HG02763 (cell line): Measurements from ENCODE around the gene LENG9.

Experiments
- ATAC-seq: cut with Tn5 transposase; IDR thresholded peaks from one replicate; pipeline ENCODE4 v1.9.1; 2021; ENCODE audit warnings: mild to moderate bottlenecking, moderate library complexity; ENCODE audit not compliant: unreplicated experiment

LENG9 gene

DNA sequence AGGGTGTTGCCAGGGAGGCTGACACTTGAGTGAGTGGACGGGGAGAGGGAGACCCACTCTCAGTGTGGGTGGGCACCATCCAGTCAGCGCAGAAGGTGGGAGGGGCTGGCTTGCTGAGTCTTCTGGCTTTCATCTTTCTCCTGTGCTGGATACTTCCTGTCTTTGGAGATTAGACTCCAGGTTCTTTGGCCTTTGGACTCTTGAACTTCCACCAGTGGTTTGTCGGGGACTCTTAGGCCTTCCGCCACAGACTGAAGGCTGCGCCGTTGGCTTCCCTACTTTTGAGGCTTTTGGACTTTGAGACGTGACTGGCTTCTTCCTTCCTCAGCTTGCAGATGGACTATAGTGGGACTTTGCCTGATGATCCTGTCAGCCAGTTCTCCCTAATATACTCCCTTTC lies 18.8 kb downstream of the LENG9 start:
- no peak for ATAC-seq

DNA sequence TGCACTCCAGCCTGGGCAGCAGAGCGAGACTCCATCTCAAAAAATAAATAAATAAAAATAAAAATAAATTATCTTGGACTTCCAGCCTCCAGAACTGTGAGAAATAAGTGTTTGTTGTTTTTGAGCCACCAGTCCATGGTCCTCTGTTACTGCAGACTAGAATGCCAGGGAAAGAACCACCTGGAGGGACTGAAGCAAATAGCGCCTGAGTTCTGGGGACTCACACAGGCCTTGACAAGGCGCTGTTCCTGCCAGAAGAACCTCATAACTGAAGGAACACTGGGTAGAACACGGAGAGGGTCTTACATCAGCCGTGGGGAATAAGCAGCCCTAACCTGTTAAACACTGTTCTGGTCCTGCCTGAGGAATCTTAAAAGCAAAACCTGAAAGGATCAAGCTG lies 22.9 kb downstream of the LENG9 start:
- no peak for ATAC-seq

DNA sequence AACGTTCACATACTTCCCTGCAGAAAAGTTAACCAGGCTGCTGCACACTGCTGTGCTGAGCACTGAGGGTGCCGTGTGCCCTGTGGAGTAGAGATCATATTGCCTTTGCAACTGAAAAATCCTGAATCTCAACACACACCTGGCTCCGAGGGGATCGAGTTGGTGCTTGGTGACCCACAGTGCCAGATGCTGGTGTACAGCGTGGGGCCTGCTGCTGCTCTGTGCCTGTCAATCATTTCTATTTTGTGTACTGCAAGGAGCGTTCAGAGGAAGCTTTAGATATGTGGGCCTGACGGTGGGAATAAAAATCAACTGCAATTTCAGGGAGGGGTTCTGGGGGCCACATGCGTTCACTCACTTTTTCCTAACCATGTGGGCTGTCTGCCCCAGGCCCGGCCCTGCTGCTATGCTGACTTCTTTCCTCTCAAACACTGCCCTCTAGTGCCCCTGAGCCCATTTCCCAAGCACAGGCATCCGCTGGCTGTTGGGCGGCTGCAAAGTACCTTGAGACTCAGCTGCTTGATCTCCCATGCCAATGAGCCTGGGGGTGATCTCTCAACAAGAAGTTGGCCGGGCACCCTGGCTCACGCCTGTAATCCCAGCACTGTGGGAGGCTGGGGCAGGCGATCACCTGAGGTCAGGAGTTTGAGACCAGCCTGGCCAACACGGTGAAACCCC lies 24.3 kb downstream of the LENG9 start:
- no peak for ATAC-seq

DNA sequence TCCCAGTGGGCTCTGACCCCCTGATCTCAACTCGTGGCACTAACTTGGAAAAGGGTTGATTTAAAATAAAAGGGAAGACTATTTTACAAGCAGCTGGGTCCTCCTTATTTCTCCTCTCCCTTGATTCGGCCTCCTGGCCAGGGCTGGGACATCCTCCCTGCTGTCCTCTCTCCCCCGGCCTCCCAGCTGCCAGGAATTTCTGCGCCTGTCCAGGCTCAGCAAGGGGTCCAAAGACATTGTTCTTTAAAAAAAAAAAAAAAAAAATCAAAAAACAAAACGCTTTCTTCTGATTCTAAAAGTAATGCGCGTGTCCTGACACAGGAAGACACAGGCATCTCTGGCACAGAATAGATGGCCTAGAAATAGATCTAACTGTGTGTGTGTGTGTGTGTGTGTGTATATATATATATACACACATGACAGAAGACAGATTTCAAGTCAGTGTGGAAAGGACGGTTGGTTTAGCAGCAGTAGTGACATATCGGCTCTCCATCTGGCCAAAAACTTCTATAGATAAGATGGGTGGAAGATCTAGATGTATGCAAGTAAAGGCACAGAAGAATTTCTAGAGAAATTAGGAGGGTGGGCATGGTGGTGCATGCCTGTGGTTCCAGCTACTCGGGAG lies 26.8 kb downstream of the LENG9 start:
- ATAC-seq: no peak

DNA sequence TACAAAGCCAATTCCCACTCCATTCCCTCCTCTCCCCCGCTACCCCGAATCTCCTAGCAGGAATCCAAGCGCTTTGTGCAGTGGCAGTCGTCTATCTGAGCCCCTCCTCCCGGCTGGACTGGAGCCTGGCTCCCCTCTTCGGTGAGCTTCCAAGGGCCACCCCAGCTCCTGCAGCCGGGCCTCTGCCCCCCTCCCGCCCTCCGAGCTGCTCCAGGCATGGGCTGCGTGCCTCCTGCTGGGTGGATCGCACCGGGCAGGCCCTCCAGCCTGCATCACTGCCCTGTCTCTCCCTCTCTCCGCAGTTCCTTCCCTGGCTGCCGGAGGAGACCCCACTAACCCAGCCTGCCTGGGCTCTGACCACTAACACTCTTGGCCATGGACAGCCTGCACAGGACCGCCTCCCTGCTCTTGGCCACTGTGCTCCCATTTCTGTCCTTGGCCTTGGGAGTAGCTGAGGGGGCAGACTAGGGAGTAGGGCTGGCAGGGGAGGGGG lies 27.5 kb downstream of the LENG9 start:
- no peak for ATAC-seq

DNA sequence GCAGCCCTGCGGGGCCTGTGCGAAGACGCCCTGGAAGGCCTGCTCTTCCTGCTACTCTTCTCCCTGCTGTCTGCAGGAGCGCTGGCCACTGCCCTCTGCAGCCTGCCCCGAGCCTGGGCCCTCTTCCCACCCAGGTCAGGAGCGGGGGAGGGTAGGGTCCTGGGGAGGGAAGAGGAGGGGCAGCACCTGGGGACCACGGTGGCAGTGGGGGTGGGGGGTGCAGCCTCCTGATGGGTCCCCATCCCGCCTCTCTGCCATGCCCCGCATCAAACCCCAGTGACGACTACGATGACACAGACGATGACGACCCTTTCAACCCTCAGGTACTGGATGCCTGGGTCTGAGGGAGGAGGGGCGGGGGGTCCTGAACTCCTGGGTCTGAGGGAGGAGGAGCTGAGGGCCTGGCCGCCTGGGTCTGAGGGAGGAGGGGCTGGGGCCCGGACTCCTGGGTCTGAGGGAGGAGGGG lies 28.0 kb downstream of the LENG9 start:
- no peak for ATAC-seq

DNA sequence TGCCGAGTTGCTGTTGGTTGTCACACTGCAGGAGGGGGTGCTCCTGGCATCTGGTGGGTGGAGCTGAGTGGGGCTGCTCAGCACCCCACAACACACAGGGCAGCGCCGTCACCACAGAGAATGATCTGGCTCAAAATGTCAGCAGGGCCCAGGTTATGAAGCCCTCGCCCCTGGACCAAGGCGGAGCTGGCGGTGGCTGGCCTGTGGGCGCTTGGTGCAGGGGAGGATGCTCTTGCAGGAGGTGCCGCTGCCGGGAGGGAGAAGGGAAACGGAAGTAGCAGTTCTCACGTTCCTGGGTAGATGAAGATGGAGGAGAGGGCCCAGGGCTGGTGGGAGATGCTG lies 28.7 kb downstream of the LENG9 start:
- ATAC-seq: no peak

DNA sequence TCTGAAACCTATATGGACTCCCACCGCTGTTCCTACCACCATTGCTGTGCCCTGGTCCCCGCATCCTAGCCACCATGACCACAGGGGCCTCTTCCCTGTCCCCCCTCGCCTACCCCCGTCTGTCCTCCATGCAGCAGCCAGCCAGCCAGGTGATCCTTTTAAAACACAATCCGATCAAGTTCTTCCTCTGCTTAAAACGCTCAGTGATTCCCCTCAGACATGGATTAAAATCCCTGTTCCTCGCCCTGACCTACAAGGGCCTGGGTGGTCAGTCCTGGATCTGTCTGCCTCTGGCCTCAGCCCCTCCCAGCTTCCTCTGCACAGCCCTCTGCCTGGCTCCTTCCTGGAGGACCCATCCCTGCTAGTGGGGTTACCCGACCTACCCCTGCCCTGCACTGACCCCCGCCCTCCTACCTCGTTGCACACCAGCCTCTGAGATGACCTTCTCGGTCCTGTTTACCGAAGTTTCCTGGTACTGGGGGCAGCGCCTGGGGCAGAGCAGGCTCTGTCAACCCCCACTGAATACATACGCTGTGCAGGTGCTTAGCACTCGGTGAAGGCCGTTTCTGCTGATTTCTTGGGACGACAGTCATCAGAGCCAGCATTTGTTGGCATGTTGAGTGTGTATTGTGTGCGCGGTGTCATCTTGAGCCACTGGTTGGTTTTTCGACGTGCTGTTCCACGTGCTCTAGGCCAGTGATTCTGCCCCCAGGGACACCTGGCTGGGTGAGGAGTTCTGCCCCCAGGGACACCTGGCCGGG lies 29.3 kb downstream of the LENG9 start:
- ATAC-seq: no peak

DNA sequence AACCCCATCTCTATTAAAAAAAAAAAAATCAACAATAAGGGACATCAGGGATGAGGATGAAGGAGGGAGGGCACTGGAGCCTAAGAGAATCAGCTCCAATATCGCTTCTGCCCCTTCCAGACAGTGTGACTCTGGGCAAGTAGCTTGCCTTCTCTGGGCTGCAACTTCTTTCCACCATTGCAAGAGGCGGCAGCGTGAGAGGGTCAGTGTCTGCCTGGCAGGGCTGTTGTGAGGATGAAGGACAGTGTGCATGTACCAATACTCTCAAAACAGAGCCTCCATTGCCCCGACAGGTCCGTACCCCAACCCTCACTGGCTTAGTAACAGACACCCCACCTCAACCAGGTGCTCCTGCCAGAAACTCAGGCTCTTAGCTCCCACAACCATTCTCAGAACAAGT lies 29.9 kb downstream of the LENG9 start:
- no peak for ATAC-seq

DNA sequence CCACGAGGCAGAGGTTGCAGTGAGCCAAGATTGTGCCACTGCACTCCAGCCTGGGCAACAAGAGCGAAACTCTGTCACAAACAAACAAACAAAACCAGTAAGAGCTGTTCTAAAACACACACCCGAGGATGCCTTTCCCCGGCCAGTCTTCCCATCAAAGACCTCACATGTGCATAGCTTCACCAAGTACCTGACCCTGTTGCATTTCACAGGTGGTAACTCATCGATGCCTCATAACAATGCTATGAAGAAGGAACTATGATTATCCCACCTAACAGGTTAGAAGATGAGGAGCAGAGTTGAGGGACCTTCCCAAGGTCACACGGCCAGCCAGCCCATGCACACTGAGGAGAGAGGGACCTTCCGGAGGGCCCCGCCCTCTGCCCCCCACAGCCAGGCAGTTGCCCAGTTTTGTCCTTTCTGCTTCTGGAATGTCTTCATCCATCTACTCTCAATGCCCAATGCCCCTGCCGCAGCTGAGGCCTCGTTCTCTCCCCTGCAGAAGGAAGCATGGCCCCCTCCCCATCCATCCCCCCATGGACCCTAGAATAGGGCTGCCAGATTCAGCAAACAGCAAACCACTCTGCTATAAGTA lies 31.3 kb downstream of the LENG9 start:
- no peak for ATAC-seq

DNA sequence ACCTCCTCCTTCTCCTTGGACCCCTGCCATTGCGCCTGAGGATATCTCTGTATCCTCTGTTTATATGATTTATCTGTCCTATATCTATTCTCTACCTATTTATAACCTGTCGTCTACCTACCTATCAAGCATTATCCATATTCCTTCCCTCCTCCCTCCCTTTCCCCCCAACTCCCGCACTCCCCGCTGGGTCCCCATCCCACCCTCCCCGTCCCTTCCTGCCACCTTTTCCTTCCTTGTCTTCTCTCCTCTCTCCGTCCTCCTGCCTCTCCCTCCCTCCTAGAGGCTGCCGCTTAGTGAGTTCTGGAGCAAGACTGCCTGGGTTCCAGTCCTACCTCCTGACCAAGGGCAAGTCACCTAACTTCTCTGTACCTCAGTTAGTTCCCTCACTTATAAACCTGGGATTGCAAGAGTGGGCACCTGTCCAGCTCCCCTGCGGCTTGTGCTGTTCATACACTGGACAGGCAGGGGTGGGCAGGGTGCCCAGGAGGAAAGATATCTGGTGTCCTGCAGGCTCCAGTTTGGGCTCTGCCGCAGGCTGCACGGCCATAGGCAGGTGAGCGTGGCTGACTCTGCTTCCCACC lies 32.2 kb downstream of the LENG9 start:
- ATAC-seq: no peak

DNA sequence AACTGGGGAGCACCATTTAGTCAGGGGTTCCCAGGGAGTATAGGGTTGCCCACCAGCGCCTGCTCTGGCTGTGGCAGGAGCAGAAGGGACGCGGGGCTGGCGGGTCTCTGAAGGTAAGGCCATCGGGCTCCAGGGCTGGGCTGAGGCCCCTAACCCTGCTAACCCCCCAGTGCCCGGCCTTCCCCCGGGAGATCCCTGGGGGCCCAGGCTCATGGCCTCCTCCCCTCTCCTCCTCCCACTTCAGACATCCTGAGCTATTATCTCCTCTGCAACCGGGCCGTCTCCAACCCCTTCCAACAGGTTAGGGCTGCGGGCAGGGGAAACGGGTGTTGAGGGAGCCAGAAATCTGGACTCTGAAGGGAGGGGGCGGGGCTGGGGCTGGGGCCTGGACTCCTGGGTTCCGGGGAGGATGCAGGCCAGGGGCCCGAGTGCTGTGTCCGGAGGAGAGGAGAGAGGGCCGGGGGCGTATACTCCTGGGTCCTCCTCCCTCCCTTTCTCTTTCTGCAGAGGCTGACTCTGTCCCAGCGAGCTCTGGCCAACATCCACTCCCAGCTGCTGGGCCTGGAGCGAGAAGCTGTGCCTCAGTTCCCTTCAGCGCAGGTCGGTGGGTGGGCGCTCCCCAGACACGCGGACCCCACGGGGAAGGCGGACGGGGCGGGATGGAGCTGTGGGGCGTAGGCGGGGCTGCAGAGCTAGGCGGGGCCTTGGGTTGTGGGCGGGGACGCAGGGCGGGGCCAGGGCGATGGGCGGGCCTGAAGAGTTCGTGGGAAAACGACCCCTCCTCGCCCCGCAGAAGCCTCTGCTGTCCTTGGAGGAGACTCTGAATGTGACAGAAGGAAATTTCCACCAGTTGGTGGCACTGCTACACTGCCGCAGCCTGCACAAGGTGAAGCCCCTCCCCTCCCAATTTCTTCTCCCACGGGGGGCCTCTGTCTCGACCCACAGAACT lies 33.0 kb downstream of the LENG9 start:
- ATAC-seq: no peak

DNA sequence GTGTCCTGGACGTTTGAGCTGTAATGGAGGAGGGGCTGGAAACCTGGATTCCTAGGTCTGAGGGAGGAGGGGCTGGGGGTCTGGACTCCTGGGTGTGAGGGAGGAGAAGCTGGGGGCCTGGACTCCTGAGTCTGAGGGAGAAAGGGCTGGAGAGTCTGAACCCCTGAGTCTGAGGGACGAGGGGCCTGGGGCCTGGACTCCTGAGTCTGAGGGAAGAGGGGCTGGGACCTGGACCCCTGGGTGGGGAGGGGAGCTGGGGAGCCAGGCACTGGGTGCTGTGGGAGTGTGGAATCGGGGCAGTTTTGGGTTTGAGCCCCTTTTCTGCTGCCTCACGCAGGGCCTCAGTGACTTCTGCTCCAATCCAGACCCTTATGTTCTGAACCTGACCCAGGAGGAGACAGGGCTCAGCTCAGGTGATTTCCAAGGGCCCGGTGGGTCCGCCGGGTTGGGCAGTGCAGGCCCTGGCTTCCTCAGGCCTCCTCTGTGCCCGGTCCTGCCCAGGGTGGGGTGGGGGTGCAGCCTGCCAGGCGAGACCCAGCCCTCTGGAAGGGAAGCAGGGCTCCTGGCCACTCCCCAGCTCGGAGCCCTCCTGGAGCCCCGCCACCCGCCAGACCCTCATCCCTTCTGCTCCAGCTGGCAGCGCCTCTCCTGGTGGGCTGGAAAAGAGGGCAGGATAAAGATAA lies 33.9 kb downstream of the LENG9 start:
- no peak for ATAC-seq

DNA sequence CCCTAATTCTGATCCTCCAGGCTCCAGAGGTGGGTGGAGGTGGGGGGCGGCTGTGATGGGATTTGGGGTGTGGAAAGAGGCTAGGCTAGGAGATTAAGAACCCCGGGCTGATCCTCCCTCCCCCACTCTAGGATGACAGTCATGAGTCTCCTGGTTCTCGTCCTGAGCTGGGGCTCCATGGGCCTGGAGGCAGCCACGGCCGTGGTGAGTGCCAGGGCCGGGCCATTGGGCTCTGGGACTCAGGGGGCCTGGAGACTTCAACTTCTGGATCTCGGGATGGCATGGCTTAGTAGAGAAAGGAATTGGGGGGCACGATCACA lies 34.4 kb downstream of the LENG9 start:
- ATAC-seq: no peak

DNA sequence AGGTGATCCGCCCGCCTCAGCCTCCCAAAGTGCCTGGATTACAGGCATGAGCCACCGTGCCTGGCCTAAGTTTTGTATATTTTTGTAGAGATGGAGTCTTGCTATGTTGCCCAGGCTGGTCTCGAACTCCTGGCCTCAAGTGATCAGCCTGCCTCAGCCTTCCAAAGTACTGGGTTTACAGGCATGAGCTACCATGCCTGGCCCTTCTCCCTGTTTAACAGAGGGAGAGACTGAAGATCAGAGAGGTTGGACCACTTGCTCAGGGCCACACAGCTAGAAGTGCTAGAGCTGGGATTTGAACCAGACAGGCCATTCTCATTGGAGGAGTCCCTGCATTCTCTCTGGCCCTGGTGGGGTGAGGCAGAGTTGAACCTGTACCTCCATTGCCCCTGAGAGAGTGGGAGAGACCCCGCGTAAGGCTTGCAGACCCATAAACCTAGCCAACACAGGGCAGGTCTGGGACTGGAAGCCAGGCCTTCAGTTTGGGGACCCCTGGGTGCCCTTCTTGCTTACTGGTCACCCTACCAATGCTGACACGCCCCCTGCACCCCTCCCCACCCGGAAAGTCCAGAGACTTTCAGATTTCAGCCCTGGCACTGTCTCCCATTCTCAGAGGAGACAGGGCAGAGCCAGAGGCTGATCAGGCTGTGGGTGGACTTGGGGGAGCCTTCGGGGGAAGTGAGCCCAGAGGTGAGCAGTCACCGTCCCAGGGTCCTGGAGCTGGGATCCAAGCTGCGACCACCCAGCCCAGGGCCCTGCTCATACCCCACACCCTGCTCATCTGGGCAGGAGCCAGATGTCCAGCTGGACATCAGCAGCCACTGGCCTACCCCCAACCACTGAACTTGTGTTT lies 35.0 kb downstream of the LENG9 start:
- no peak for ATAC-seq

DNA sequence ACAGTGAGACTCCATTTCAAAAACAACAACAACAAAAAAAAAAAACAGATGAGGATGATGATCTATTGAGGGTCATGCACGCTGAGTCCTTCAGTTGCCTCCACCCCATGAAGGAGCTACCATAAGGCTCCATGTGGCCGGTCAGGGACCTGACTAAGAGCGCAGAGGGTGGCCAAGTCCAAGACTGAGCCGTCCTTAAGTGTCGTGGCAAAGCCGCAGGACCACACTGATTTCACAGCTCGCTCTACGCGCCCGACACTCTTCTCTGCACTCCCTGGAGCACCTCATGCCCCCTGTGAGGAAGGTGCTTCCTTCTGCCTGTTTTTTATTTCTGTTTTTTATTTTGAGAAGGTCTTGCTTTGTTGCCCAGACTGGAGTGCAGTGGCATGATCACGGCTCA lies 36.0 kb downstream of the LENG9 start:
- ATAC-seq: no peak

DNA sequence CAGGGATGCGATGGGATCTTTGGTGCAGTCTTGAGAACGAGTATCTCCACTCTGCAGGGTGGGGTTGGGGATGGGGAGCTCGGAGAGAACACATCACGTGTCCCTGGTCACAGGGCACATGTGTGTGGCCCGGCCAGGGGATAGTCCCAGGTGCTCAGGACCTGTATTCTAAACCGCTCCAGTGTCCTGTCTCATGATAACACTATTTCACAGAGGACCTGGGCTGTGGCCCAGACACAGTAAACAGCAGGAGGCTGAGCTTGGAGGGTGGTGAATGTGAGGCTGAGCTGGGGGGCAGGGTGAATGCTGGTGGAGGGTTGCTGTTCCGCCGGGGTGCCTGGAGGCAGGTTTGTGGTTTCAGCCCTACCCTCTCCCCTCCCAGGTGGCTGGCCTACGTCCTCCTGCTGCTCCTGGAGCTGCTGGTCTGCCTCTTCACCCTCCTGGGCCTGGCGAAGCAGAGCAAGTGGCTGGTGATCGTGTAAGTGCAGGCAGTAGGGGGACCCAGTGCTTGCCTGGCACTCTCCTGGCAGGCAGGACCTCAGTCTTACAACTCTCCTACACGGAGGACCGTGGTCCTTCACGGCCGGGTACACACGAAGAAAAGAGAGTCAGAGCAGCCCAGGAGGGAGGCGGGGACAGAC lies 37.2 kb downstream of the LENG9 start:
- no peak for ATAC-seq

DNA sequence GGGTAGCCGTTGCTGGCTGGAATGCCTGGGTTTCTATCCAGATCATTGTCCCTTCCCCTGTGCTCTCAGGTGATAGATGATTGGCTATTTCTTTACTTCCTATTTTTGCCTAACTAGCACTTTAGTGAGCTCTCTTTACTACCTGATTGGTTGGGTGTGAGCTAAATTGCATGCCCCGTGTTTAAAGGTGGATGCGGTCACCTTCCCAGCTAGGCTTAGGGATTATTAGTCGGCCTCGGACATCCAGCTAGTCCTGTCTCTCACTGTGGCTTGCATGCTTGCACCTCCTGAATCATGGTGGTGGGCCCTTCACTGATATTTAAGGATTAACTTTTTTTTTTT lies 38.2 kb downstream of the LENG9 start:
- ATAC-seq: no peak
